ENCODE measurements around the gene TMEM187.
A peak's percentile ranks its signal among the peaks of the same experiment; 100 is the strongest.
"Not testable (repeated sequence)": the region's sequence is repeated elsewhere in the genome, so short reads cannot be mapped to it uniquely, and the experiment has no call there.

TMEM187 gene

DNA sequence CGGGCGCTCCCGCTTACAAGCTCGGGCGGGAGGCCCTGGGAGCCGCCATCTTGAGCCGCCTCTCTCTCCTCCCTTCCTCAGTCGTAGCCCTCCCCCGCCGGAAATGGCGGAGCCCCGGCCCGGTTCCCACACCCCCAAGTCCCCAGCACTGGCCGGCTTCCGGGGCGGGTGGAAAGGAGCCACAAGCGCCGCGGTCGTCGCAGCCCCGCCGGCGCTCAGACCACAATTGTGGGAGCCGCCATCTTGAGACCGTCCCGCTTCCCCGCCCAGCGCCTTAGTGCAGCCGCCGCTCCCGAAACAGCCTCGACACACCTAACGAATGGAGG is 1.5 kb upstream of the TMEM187 start:
- peak; percentile 84 to 94 for DNase-seq
- TF ChIP-seq, protein P1, sequence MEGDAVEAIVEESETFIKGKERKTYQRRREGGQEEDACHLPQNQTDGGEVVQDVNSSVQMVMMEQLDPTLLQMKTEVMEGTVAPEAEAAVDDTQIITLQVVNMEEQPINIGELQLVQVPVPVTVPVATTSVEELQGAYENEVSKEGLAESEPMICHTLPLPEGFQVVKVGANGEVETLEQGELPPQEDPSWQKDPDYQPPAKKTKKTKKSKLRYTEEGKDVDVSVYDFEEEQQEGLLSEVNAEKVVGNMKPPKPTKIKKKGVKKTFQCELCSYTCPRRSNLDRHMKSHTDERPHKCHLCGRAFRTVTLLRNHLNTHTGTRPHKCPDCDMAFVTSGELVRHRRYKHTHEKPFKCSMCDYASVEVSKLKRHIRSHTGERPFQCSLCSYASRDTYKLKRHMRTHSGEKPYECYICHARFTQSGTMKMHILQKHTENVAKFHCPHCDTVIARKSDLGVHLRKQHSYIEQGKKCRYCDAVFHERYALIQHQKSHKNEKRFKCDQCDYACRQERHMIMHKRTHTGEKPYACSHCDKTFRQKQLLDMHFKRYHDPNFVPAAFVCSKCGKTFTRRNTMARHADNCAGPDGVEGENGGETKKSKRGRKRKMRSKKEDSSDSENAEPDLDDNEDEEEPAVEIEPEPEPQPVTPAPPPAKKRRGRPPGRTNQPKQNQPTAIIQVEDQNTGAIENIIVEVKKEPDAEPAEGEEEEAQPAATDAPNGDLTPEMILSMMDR (IDR thresholded peaks at IDR 0.05) = no peak
- no peaks in the 10 kb centered on the region for H3K36me3 ChIP-seq
- H3K9me3 ChIP-seq = peaks cover 0 to 3% (median 0%) of the 10 kb centered on the region in 3 donors
- H3K4me1 ChIP-seq = peaks cover 0 to 51% (median 45%) of the 10 kb centered on the region in 4 donors
- intact Hi-C loops (cut with DNase I; ENCODE audit: low total_unique reads) = no loop called here
- H3K27me3 ChIP-seq = no peaks in the 10 kb centered on the region
- H3K4me3 ChIP-seq = peak overlapping the region; percentile 82 to 88
- peak overlapping the region; percentile 98 to 99 for H3K27ac ChIP-seq

DNA sequence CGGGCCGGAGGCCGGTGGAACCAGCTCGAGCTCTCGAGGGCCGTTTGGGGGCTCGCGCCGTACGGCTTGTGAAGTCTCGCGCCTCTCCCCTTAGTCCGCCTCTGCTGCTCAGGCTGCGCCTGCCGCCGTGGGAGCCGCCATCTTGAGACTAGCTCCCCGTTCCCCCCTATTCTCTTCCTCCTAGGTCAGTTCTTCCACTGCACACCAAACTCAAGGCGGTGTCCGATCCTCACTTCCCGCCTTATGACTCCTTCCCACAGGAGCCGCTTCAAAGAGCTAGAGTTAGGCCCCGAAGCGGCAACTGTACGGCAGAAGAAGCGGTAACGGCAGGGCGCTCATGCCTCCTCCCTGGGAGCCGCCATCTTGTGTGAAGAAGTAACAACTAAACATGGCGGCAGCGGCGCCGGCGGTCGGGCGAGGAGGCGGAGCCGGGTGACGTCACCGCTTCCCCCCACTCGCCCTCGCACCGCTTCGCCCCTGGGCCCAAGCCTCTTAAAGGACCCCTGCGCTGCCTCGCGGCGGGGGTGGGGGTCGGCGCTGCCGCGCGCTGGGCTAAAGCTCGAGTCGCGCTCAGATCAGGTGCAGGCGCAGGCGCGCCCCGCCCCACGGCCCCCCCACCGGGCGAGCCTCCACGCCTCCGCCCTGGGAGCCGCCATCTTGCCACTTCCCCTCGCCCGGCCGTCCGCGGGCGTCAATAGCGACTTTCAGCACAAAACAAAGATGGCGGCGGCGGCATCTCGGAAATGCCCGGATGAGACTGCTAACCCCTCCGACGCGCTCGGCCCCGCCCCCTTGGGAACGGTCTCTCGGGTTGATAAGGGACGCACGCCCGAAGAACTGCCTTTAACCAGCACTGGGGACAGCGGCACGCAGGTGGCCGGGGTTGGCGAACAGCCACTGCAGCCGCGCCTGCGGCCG is 845 bp upstream of the TMEM187 start, which contains the start of gene HCFC1:
HCFC1 (minus strand) TSS at position 369 of the 918 bp plus-strand sequence. CDS start 978 bp downstream, outside the sequence.
- peak within 1 kb of the TSS; percentile 98 to 99 for H3K27ac ChIP-seq
- peak; percentile 91 to 95 for DNase-seq
- intact Hi-C loops (cut with DNase I; ENCODE audit: low total_unique reads) = no loop called here
- H3K4me3 ChIP-seq = peak within 1 kb of the TSS; percentile 82 to 88
- peaks cover 0 to 45% (median 39%) of the 10 kb centered on the region in 4 donors for H3K4me1 ChIP-seq
- TF ChIP-seq, protein P1 (IDR thresholded peaks at IDR 0.05) = no peak
- peaks cover 0 to 3% (median 0%) of the 10 kb centered on the region in 3 donors for H3K9me3 ChIP-seq
- no peaks in the 10 kb centered on the region for H3K36me3 ChIP-seq
- no peaks in the 10 kb centered on the region for H3K27me3 ChIP-seq

DNA sequence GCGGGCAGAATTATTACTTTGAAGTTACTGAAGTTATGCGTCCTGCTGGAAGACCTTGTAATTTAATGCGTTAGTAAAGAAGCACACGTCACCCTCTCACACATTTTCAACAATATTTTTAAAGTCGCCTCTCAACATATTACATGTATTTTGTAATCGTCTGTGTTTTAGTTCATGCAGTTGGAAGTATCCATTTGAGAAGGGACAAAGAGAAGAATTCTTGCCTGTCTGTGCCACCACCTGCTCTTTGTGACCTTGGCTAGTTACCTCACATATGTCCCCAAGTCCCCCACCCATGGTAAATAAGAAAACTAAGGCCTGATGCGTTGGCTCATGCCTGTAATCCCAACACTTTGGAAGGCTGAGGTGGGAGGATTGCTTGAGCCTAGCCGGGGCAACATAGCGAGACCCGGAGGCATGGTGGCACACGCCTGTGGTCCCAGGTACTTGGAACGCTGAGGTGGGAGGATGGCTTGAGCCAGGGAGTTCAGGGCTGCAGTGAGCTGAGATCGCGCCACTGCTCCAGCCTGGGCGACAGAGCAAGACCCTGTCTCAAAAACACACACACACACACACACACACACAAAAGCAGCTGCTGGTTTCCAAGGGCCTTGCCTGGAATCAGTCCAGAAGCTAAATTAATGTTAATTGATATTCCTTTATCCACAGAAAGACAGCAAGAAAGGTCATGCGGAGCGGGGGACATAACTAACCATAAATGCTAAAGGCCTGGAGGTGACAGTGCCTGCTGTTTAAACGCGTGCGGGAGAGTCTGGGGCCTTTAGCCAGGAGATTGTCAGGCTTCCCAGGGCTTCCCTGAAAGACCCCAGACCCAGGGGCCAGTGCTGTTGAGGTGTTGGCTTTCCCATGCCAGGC is 811 bp downstream of the TMEM187 start:
- no peak for DNase-seq
- Histone ChIP-seq H3K27ac (peak overlapping the region; percentile 98 to 99), H3K27me3 (no peaks in the 10 kb centered on the region), H3K9me3 (peaks cover 0 to 3% (median 0%) of the 10 kb centered on the region in 3 donors), H3K4me3 (peak overlapping the region; percentile 82 to 88), H3K4me1 (peaks cover 0 to 28% (median 23%) of the 10 kb centered on the region in 4 donors), H3K36me3 (no peaks in the 10 kb centered on the region)
- TF ChIP-seq, protein P1 (IDR thresholded peaks at IDR 0.05) = no peak
- intact Hi-C loops (cut with DNase I; ENCODE audit: low total_unique reads) = no loop called here

DNA sequence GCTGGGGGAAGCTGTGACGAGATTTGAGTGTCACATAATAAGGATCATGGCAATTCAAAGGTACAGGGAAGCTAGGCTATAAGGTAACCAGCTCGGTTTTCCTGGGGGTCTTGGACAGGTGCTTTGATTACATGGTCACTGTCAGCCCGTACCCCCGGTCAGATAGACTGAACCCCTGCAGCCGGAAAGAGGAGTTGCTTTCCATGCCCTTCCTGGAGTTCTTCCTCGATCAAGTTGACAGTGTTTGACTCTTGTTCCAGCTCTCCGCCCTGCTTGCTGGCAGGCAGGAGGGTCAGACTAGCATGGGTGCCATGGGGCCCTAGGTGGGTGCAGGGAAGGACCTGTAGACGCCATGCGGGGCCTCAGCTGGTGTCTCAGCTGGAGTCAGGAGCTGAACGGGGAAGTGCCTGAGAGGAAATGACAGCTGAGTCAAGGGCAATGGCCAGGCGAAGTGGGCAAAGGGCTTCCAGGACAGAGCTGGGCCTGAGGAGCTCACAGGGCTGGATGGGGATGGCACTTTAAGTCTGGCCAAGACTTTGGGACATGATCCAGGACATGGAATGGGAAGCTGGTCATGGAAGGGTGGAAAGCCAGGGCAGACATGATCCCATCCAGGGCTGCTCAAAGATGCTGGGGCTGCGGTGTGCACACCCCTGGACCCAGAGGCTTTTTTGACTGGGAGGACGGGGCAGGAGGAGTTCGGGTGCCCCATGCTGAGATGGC is 1.6 kb downstream of the TMEM187 start:
- Histone ChIP-seq H3K27ac (peak overlapping the region; percentile 98 to 99), H3K36me3 (no peaks in the 10 kb centered on the region), H3K9me3 (peaks cover 0 to 3% (median 0%) of the 10 kb centered on the region in 3 donors), H3K4me3 (peak overlapping the region in 1 of 2 donors; percentile 88), H3K27me3 (no peaks in the 10 kb centered on the region), H3K4me1 (peaks cover 0 to 20% (median 17%) of the 10 kb centered on the region in 4 donors)
- TF ChIP-seq, protein P1 (IDR thresholded peaks at IDR 0.05) = no peak
- no peak for DNase-seq
- intact Hi-C loops (cut with DNase I; ENCODE audit: low total_unique reads) = no loop called here

DNA sequence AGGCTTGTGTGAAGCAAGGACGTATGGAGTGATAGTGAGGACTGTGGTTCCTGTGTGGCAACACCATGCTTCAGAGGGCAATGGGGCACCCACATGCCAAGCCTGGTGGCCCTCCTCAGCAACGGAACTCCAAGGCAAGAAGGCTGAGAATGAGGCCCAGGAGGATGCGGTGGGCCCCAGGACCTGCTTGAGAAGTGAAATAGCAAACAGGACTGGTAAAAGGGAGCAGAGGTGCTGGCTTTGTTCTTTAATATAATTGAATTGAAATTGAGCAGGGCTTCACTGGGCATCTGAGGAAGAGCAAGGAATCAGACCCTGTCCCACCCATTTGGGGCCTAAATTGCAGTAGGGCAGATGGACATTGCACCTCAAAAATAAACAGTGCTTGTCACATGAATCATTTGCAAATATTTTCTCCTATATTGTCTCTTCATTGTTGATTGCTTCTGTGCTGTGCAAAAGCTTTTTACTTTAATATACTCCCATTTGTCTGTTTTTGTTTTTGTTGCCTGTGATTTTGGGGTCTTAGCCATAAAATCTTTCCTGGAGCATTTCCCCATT is 2.3 kb downstream of the TMEM187 start:
- TF ChIP-seq, protein P1 (IDR thresholded peaks at IDR 0.05) = no peak
- H3K27ac ChIP-seq = peak overlapping the region; percentile 98 to 99
- H3K27me3 ChIP-seq = no peaks in the 10 kb centered on the region
- DNase-seq = no peak
- peaks cover 0 to 16% (median 13%) of the 10 kb centered on the region in 4 donors for H3K4me1 ChIP-seq
- H3K4me3 ChIP-seq = no peak overlapping the region
- H3K36me3 ChIP-seq = no peaks in the 10 kb centered on the region
- intact Hi-C loops (cut with DNase I; ENCODE audit: low total_unique reads) = no loop called here
- peaks cover 0 to 3% (median 0%) of the 10 kb centered on the region in 3 donors for H3K9me3 ChIP-seq

DNA sequence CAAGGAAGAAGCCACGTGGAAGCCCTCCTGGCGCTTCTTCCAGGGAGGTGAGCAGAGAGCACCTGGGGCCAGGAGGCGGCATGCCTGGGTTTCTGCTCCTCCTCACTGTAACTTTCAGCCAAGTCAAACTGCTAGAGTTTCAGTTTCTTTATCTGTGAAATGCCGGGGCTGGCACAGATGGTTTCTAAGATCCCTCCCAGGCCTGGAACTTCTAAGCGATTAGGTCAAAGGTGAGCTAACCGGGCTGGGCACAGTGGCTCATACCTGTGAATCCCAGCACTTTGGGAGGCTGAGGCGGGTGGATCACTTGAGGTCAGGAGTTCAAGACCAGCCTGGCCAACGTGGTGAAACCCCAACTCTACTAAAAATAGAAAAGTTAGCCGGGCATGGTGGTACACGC is 7.8 kb downstream of the TMEM187 start:
- H3K27ac ChIP-seq; H3K4me1 ChIP-seq; DNase-seq; intact Hi-C loops (cut with DNase I; ENCODE audit: low total_unique reads); H3K4me3 ChIP-seq; H3K9me3 ChIP-seq; H3K27me3 ChIP-seq; H3K36me3 ChIP-seq: not testable (repeated sequence)

Measured in tibial artery (tissue), 4 donors.